RWPE2 (cell line): ENCODE results near the gene RAPGEF4.

Source experiments
- ATAC-seq: fragments of 200-7000 bp; cut with Tn5 transposase; 3 replicates; pipeline ENCODE4 v1.9.1; 2021; ENCODE audit warnings: low read depth
- DNase-seq: peaks from one replicate; pipeline ENCODE4 v3.0.0-alpha.2; 2020; ENCODE audit warnings: low spot score
- H3K27ac ChIP-seq: fragments of 450-650 bp; 2 replicates; pipeline ENCODE4 v1.5.1; 2017; ENCODE audit warnings: mild to moderate bottlenecking; ENCODE audit not compliant: poor library complexity, severe bottlenecking
- H3K27me3 ChIP-seq: fragments of 250-450 bp; sonication (Bioruptor Pico); 2 replicates; pipeline ENCODE4 v1.5.1; 2021; ENCODE audit warnings: mild to moderate bottlenecking, moderate library complexity; ENCODE audit not compliant: insufficient read depth, poor library complexity, severe bottlenecking
- H3K36me3 ChIP-seq: fragments of 250-450 bp; sonication (Bioruptor Pico); 2 replicates; pipeline ENCODE4 v1.5.1; 2020; ENCODE audit warnings: low read depth, mild to moderate bottlenecking, moderate library complexity
- H3K4me1 ChIP-seq: fragments of 250-450 bp; sonication (Bioruptor Pico); 2 replicates; pipeline ENCODE4 v1.5.1; 2021; ENCODE audit warnings: mild to moderate bottlenecking, moderate library complexity; ENCODE audit not compliant: insufficient read depth, poor library complexity, severe bottlenecking
- H3K4me3 ChIP-seq: fragments of 250-450 bp; sonication (Bioruptor Pico); 2 replicates; pipeline ENCODE4 v1.5.1; 2021; ENCODE audit warnings: mild to moderate bottlenecking, moderate library complexity; ENCODE audit not compliant: severe bottlenecking
- H3K9me3 ChIP-seq: fragments of 250-450 bp; sonication (Bioruptor Pico); 2 replicates; pipeline ENCODE4 v1.5.1; 2021; ENCODE audit warnings: mild to moderate bottlenecking, moderate library complexity; ENCODE audit not compliant: severe bottlenecking
- CTCF ChIP-seq: fragments of 450-650 bp; IDR thresholded peaks from one replicate; pipeline ENCODE4 v1.5.1; 2017; ENCODE audit warnings: mild to moderate bottlenecking, moderate library complexity; ENCODE audit not compliant: poor library complexity, severe bottlenecking

Gene RAPGEF4

GRCh38 chr2:172842511-172843265, 107.0 kb downstream of the RAPGEF4 start:
- H3K27me3 ChIP-seq = no peaks in the 10 kb centered on the region
- no peak overlapping the region for H3K4me3 ChIP-seq
- H3K27ac ChIP-seq = no peak overlapping the region
- H3K36me3 ChIP-seq = no peaks in the 10 kb centered on the region
- no peaks in the 10 kb centered on the region for H3K9me3 ChIP-seq
- no peak for ATAC-seq
- DNase-seq = no peak
- no peak for TF ChIP-seq CTCF
- no peaks in the 10 kb centered on the region for H3K4me1 ChIP-seq

GRCh38 chr2:172843266-172843582, 107.6 kb downstream of the RAPGEF4 start:
- DNase-seq = no peak
- Histone ChIP-seq H3K27me3 (no peaks in the 10 kb centered on the region), H3K9me3 (no peaks in the 10 kb centered on the region), H3K36me3 (no peaks in the 10 kb centered on the region), H3K4me1 (no peaks in the 10 kb centered on the region), H3K4me3 (no peak overlapping the region), H3K27ac (no peak overlapping the region)
- ATAC-seq = no peak
- TF ChIP-seq CTCF = no peak

DNA sequence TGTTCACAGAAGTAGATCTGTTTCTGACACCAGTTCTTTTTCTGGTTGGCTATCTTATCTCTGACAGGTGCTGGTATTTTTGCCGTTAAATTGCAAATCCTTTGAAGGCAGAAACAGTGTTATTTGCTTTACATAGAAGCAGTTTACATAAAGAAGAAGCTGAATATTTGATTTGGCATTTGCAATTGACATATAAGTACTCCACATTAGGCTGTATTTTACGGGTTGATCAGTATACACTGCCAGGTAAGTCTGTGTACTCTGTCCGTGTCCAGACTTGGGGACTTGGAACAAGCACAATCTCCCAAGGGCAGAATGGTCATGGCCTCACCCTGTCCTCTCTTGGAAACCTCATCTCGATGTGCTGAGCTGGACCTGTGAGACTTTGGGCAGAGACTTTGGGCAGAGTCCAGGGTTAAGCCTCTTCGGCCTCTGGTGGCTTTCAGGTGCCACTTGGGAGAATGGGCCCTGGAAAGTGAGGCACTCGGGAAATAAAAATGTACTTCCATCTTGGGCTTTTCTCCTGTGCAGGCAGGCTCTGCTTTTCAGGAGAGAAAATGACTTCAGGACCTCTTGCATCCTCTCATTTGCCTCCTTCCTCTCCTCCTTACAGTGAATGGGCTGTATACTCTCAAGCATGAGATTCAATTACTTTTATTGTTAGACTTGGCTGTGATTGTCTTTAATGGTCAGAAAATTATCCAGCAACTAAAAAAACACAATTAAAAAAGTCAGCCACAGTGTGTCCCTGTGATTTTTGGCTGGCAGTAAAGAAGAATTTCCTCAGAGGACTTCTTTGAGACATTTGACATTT, 108.5 kb downstream of the RAPGEF4 start:
- Histone ChIP-seq H3K9me3 (no peaks in the 10 kb centered on the region), H3K27ac (no peak overlapping the region), H3K27me3 (no peaks in the 10 kb centered on the region), H3K36me3 (no peaks in the 10 kb centered on the region), H3K4me3 (no peak overlapping the region), H3K4me1 (no peaks in the 10 kb centered on the region)
- DNase-seq = no peak
- no peak for ATAC-seq
- no peak for TF ChIP-seq CTCF

DNA sequence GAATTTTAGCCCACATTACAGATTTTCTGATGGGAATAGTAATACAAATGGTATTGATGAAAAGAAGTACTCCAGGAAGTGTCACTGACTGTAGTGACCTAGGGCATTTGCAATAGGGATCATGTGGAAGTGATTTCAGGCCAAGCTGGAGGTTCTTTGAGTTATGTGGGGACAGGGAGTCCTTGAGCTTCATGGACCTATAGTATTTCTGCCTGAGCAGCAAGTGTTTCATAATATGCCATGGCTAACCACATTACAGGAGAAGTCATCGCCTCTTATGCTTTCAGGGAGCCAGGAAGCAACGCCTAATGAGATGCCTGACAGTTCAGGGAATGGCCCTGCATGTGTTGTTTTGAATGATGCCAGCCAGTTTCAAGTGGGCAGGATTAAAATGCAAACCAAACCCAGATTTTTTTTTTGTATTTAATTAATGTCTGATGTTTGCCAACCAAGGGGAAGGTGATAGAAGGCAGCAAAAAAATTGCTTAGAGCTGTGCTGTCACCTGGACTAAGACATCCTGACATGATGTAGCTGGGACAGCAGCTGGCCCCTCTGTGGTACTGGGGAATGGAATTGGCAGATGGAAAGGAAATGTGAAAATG, 109.5 kb downstream of the RAPGEF4 start:
- ATAC-seq (no peak), DNase-seq (no peak)
- H3K27me3 ChIP-seq = no peaks in the 10 kb centered on the region
- no peak overlapping the region for H3K27ac ChIP-seq
- H3K4me1 ChIP-seq = no peaks in the 10 kb centered on the region
- no peak overlapping the region for H3K4me3 ChIP-seq
- H3K9me3 ChIP-seq = no peaks in the 10 kb centered on the region
- no peak for TF ChIP-seq CTCF
- H3K36me3 ChIP-seq = no peaks in the 10 kb centered on the region

DNA sequence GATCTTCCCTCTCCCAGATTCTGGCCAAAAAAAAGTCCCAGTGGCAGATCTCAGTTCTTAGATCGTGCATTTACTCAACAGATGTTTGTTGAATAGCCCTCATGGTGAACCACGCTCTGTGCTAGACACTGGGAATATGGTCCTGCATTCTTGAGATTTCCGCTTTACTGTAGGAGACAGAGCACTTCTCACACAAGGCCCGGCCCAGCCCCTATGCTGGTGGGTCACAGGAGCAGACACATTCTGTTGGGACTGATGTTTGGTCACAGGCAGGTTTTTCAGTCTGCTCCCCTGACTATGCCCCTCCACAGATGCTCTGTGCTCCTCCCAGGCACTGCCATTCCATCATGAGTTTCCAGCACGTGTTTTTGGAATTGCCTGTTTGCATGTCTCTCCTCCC, 110.9 kb downstream of the RAPGEF4 start:
- Histone ChIP-seq H3K4me3 (no peak overlapping the region), H3K4me1 (no peaks in the 10 kb centered on the region)
- DNase-seq = no peak

More for the DNA sequence above, 110.9 kb downstream of the RAPGEF4 start:
- H3K36me3 ChIP-seq = no peaks in the 10 kb centered on the region
- no peak overlapping the region for H3K27ac ChIP-seq
- no peaks in the 10 kb centered on the region for H3K9me3 ChIP-seq
- no peaks in the 10 kb centered on the region for H3K27me3 ChIP-seq
- no peak for TF ChIP-seq CTCF
- ATAC-seq = no peak
